ENCODE data around the gene SCP2. TPM values are rescaled to one million over a fixed set of nuclear protein-coding genes. Genes with fewer than 3 reads are reported as not detected.

The SCP2 gene
- 131 and 134 TPM in 2 replicates for total RNA-seq
- 236 and 259 TPM in 2 replicates for polyA plus RNA-seq

DNA sequence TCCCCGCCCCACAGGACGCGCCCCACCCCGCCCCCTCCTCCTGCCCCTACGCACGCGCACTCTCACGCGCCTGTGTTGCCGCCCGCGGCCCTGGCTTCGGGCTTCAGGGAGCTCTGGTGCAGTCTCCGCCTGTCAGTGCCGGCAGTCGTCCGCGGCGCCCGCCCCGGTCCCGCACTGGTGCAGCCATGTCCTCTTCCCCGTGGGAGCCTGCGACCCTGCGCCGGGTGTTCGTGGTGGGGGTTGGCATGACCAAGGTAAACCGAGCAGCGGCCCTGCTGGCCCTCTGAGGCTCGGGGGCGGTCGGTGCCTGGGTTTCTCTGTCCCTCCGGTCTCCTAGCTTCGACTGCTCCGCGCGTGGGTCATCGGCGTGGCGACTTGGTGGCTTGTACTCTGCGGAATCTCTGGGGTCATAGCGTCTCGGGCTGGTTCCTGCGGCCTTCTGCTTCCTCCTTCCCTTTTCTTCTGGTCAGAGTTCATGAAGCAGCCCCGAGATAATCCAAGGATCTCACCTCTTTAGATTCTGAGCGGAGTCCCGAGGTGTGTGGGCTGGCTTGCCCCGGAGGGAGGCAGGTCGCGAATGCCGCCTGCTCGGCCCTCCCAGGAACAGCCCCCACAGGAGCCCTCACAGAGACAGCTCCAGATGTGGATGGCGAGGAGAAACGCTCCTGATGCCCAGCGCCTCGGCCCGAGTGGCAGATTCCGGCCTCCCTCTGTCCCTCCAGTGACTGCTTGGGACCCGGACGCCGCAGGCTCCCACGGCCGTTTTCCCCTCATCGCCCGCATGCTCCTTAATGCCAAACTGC lies at the start of gene SCP2:
TSS of gene SCP2 (plus strand) at position 65 of the 803 bp plus-strand sequence. CDS start at position 186, 121 bp downstream.
- Histone ChIP-seq H3K4me3 (peak within 1 kb of the TSS; percentile 39), H3K9me3 (ENCODE audit: low read depth) (no peaks in the 10 kb centered on the region), H3K36me3 (no peaks in the 10 kb centered on the region), H3K27ac (no peak within 1 kb of the TSS), H3K4me1 (ENCODE audit: low read depth) (peaks cover 3% of the 10 kb centered on the region), H3K27me3 (peaks cover 58% of the 10 kb centered on the region)
- peak; percentile 77 to 81 for DNase-seq (ENCODE audit: low read depth in 1 of 2, low spot score in 1 of 2)
- TF ChIP-seq CTCF (IDR thresholded peaks at IDR 0.05; ENCODE audit: low read depth, low read length) = no peak

DNA sequence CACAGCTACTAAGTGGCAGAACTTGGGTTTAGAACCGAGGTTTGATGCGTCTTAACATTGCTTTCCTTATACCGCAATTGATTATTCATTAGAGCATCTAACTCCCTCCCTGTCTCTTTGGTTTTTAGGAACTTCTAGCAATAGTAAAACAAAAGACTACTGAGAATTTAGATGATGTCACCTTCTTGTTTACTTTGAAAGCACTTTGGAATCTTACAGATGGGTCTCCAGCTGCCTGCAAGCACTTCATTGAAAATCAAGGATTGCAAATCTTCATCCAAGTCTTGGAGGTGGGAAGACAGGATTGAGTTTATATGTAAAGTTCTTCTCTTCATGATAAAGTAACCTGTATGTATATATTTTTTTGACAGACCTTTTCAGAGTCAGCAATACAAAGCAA lies 49.5 kb upstream of the SCP2 start:
- TF ChIP-seq CTCF (IDR thresholded peaks at IDR 0.05; ENCODE audit: low read depth, low read length) = no peak
- Histone ChIP-seq H3K4me1 (ENCODE audit: low read depth) (no peaks in the 10 kb centered on the region), H3K27ac (no peak overlapping the region), H3K36me3 (no peaks in the 10 kb centered on the region), H3K4me3 (no peak overlapping the region), H3K27me3 (no peaks in the 10 kb centered on the region), H3K9me3 (ENCODE audit: low read depth) (no peaks in the 10 kb centered on the region)
- no peak for DNase-seq (ENCODE audit: low read depth in 1 of 2, low spot score in 1 of 2)

- no peak for DNase-seq (ENCODE audit: low read depth in 1 of 2, low spot score in 1 of 2)
- Histone ChIP-seq H3K36me3 (no peaks in the 10 kb centered on the region), H3K9me3 (ENCODE audit: low read depth) (no peaks in the 10 kb centered on the region), H3K4me3 (no peak overlapping the region), H3K27ac (no peak overlapping the region), H3K27me3 (no peaks in the 10 kb centered on the region), H3K4me1 (ENCODE audit: low read depth) (no peaks in the 10 kb centered on the region)
- TF ChIP-seq CTCF (IDR thresholded peaks at IDR 0.05; ENCODE audit: low read depth, low read length) = no peak
These were observed 46.9 kb upstream of the SCP2 start for GRCh38 chr1:52880206-52880605.

DNA sequence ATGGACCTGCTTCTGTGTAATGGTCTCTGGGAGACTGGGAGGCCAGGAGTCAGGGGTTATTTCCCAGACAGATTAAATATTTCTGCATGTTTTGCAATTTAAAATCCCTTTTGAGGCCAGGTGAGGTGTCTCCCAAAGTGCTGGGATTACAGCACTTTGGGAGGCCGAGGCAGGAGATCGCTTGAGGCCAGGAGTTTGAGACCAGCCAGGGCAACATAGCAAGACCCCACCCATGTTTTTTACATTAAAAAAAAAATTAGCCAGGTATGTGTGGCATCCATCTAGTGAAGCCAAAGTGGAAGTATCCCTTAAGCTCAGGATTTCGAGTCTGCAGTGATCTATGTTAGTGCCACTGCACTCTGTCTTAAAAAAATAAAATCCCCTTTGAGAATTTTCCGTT lies 39.6 kb upstream of the SCP2 start:
- no peaks in the 10 kb centered on the region for H3K27me3 ChIP-seq
- no peaks in the 10 kb centered on the region for H3K36me3 ChIP-seq
- no peaks in the 10 kb centered on the region for H3K4me1 ChIP-seq (ENCODE audit: low read depth)
- no peak overlapping the region for H3K4me3 ChIP-seq
- no peaks in the 10 kb centered on the region for H3K9me3 ChIP-seq (ENCODE audit: low read depth)
- no peak overlapping the region for H3K27ac ChIP-seq
- no peak for DNase-seq (ENCODE audit: low read depth in 1 of 2, low spot score in 1 of 2)
- no peak for TF ChIP-seq CTCF (IDR thresholded peaks at IDR 0.05; ENCODE audit: low read depth, low read length)

- no peak for DNase-seq (ENCODE audit: low read depth in 1 of 2, low spot score in 1 of 2)
- Histone ChIP-seq H3K36me3 (no peaks in the 10 kb centered on the region), H3K4me3 (no peak overlapping the region), H3K4me1 (ENCODE audit: low read depth) (no peaks in the 10 kb centered on the region), H3K27ac (no peak overlapping the region), H3K9me3 (ENCODE audit: low read depth) (no peaks in the 10 kb centered on the region), H3K27me3 (no peaks in the 10 kb centered on the region)
- no peak for TF ChIP-seq CTCF (IDR thresholded peaks at IDR 0.05; ENCODE audit: low read depth, low read length)
These were observed 34.5 kb upstream of the SCP2 start for GRCh38 chr1:52892424-52893215.
